Activated T-cell treated with anti-CD3 and anti-CD28 coated beads, Interleukin-2, amount 50 U/mL, for 24 hours (primary cell): ENCODE measurements around the gene DHRS12.
A peak's percentile ranks its signal among the peaks of the same experiment; 100 is the strongest.
"Not testable (repeated sequence)": the region's sequence is repeated elsewhere in the genome, so short reads cannot be mapped to it uniquely, and the experiment has no call there.

Experiments used
- DNase-seq: peaks from one replicate; pipeline ENCODE4 v3.0.0-alpha.2; 2020
- H3K27ac Mint-ChIP-seq: 2 replicates; pipeline ENCODE4 v1.8.0; 2020; ENCODE audit warnings: mild to moderate bottlenecking, mixed read lengths
- H3K27me3 Mint-ChIP-seq: 2 replicates; pipeline ENCODE4 v1.8.0; 2020; ENCODE audit warnings: mixed read lengths
- H3K36me3 Mint-ChIP-seq: 2 replicates; pipeline ENCODE4 v1.8.0; 2020; ENCODE audit warnings: low read depth, mixed read lengths
- H3K4me1 Mint-ChIP-seq: 2 replicates; pipeline ENCODE4 v1.8.0; 2020; ENCODE audit warnings: low read depth, mixed read lengths
- H3K4me3 Mint-ChIP-seq: 2 replicates; pipeline ENCODE4 v1.8.0; 2020; ENCODE audit warnings: mild to moderate bottlenecking, moderate library complexity, mixed read lengths
- H3K9me3 Mint-ChIP-seq: 2 replicates; pipeline ENCODE4 v1.8.0; 2020; ENCODE audit warnings: mixed read lengths

DHRS12 gene

GRCh38 chr13:51834581-51835171 is 30.7 kb upstream of the DHRS12 start:
- Mint-ChIP-seq H3K36me3 (no peaks in the 10 kb centered on the region), H3K4me1 (peaks cover 40% of the 10 kb centered on the region), H3K27ac (no peak overlapping the region), H3K4me3 (no peak overlapping the region), H3K9me3 (no peaks in the 10 kb centered on the region), H3K27me3 (no peaks in the 10 kb centered on the region)
- peak; percentile 19 for DNase-seq

- no peaks in the 10 kb centered on the region for H3K36me3 Mint-ChIP-seq
- no peak for DNase-seq
- H3K4me3 Mint-ChIP-seq: no peak overlapping the region
- no peaks in the 10 kb centered on the region for H3K9me3 Mint-ChIP-seq
- H3K27me3 Mint-ChIP-seq: no peaks in the 10 kb centered on the region
- H3K4me1 Mint-ChIP-seq: peaks cover 47% of the 10 kb centered on the region
- H3K27ac Mint-ChIP-seq: no peak overlapping the region
Measured at GRCh38 chr13:51833980-51834379, 30.0 kb upstream of the DHRS12 start.

DNA sequence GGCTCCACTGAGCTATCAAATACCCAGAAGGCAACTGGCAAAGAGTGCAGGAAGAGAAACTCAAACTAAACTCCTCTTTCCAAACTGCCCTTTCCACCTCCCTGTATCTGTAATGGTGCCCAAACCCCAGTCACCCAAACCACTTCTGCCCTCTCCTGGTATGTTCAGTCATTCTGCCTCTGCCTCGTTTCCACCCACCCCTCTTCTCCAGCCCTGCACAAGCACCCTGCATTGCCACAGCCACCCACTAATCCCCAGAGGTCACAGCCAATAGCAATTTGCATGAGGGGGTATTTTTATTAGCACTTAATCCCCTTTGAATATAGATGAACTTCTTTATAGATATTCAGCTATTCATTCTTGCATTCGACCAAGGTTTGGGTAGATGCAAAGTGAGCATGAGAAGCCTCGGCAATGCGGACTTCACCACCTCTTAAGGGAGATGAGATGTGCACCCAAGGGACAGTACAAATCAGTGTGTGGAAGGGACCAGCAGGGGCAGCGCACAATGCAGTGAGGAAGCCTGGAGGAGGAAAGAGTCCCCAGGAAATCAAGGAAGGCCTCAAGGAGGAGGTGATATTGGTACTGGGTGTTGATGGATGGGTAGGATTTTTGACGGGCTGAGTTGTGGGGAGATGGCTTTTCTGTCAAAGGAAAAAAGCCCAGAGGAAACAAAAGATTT is 28.6 kb upstream of the DHRS12 start:
- H3K4me1 Mint-ChIP-seq: peaks cover 47% of the 10 kb centered on the region
- peak; percentile 54 for DNase-seq
- no peak overlapping the region for H3K4me3 Mint-ChIP-seq
- H3K9me3 Mint-ChIP-seq: no peaks in the 10 kb centered on the region
- H3K36me3 Mint-ChIP-seq: no peaks in the 10 kb centered on the region
- H3K27ac Mint-ChIP-seq: no peak overlapping the region
- no peaks in the 10 kb centered on the region for H3K27me3 Mint-ChIP-seq

DNA sequence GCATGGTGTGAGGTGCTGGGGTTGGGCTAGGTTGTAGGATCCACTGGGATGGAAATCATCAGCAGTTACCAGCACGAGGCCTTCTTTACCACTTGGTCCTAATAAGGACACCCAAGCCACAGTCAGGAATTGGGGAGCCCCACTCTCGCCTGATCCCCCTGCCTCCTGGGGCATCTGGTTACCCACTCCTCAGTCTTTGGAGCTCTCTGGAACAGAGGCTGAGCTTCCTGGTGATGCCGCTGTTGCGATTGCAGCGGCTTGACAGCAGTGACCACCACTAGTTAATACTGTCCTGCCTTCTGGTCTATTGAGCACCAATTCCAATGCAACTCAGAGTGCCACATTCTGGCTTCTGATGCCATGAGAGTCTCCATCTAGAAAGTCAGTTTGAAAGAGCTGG is 27.6 kb upstream of the DHRS12 start:
- Mint-ChIP-seq H3K36me3 (no peaks in the 10 kb centered on the region), H3K27ac (no peak overlapping the region), H3K27me3 (no peaks in the 10 kb centered on the region), H3K4me3 (no peak overlapping the region), H3K9me3 (no peaks in the 10 kb centered on the region), H3K4me1 (peaks cover 49% of the 10 kb centered on the region)
- peak; percentile 22 for DNase-seq

- Mint-ChIP-seq H3K4me3 (no peak overlapping the region), H3K36me3 (no peaks in the 10 kb centered on the region), H3K4me1 (peaks cover 68% of the 10 kb centered on the region), H3K27me3 (no peaks in the 10 kb centered on the region), H3K27ac (peak overlapping the region; percentile 42), H3K9me3 (no peaks in the 10 kb centered on the region)
- peak; percentile 19 for DNase-seq
Measured at GRCh38 chr13:51829568-51829899, 25.6 kb upstream of the DHRS12 start.

GRCh38 chr13:51828730-51829567 is 25.0 kb upstream of the DHRS12 start:
- Mint-ChIP-seq H3K36me3 (no peaks in the 10 kb centered on the region), H3K27me3 (no peaks in the 10 kb centered on the region), H3K27ac (peak overlapping the region; percentile 42), H3K4me3 (no peak overlapping the region), H3K4me1 (peaks cover 73% of the 10 kb centered on the region), H3K9me3 (no peaks in the 10 kb centered on the region)
- no peak for DNase-seq

- H3K9me3 Mint-ChIP-seq: no peaks in the 10 kb centered on the region
- H3K4me3 Mint-ChIP-seq: no peak overlapping the region
- H3K4me1 Mint-ChIP-seq: peaks cover 85% of the 10 kb centered on the region
- DNase-seq: peak; percentile 22
- H3K27ac Mint-ChIP-seq: peak overlapping the region; percentile 96
- H3K36me3 Mint-ChIP-seq: no peaks in the 10 kb centered on the region
- H3K27me3 Mint-ChIP-seq: no peaks in the 10 kb centered on the region
Measured at GRCh38 chr13:51827254-51827653, 23.3 kb upstream of the DHRS12 start.

DNA sequence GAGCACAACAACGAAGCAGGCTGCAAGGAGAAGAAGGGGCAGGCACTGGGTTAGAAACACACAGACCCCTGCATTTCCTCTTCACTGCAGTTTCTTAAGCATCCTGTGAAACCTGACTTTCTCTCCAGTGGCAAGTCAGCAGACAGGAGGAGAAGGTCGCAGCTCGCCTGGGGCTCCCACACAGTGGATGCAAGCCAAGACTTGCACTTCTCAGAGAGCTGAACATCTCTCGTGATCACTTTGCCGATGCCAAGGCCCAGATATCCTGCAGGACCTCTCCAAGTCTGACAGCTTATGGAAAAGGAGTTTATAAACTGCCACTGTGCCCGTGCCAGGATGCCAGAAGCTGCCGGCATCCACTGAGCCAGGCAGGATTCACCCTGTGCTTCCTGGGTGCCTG is 22.6 kb upstream of the DHRS12 start:
- peaks cover 86% of the 10 kb centered on the region for H3K4me1 Mint-ChIP-seq
- no peaks in the 10 kb centered on the region for H3K27me3 Mint-ChIP-seq
- peak overlapping the region; percentile 96 for H3K27ac Mint-ChIP-seq
- H3K36me3 Mint-ChIP-seq: no peaks in the 10 kb centered on the region
- peak; percentile 54 for DNase-seq
- peak overlapping the region; percentile 53 for H3K4me3 Mint-ChIP-seq
- no peaks in the 10 kb centered on the region for H3K9me3 Mint-ChIP-seq

DNA sequence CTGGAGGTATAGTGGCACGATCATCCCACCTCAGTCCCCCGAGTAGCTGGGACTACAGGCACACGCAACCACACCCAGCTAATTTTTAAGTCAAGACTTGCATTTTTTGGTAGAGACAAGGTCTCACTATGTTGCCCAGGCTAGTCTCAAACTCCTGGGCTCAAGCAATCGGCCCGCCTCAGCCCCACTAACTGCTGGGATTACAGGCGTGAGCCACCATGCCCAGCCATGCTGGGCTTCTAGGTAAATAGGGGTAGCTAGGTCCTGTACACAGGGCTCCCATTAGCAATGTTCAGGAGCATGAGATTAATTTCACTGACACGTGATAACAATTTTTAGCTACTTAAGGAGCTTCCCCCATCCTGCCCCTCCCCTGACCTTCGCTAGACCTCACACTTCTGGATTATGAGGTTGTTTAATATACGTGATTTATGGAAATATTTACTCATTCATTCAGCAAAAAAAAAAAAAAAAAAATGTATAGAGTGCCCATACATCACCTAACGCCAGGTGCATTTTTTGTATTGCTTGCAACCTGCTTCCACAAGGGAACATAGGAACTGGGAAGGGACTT is 21.8 kb upstream of the DHRS12 start:
- no peaks in the 10 kb centered on the region for H3K27me3 Mint-ChIP-seq
- DNase-seq: peak; percentile 42
- peaks cover 94% of the 10 kb centered on the region for H3K4me1 Mint-ChIP-seq

DNA sequence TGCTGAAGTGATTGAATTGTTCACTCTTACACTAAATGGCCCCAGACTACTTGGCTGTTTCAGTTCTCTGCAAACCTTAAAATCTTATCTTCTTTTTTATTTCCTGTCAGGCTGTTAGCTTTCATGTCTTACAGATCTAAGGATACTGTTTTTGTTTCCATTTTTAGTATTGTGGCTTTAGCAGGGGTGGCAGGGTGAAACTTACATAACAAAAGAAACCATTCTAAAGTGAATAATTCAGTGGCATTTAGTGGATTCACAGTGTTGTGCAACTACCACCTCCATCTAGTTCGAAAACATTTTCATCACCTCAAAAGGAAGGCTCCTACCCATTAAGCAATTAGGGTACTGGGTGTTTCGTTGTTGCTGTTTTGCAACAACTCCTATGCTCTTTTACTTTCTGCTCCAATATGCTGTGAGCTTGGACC is 21.2 kb upstream of the DHRS12 start:
- Mint-ChIP-seq H3K9me3 (no peaks in the 10 kb centered on the region), H3K4me3 (peak overlapping the region; percentile 53), H3K27ac (peak overlapping the region; percentile 96), H3K36me3 (no peaks in the 10 kb centered on the region), H3K27me3 (no peaks in the 10 kb centered on the region), H3K4me1 (peaks cover 97% of the 10 kb centered on the region)
- DNase-seq: peak; percentile 5

More for the DNA sequence above, 21.8 kb upstream of the DHRS12 start:
- Mint-ChIP-seq H3K27ac (peak overlapping the region; percentile 96), H3K4me3 (peak overlapping the region; percentile 53), H3K9me3 (no peaks in the 10 kb centered on the region), H3K36me3 (no peaks in the 10 kb centered on the region)

- peak overlapping the region; percentile 96 for H3K27ac Mint-ChIP-seq
Measured at GRCh38 chr13:51824712-51825111, 20.7 kb upstream of the DHRS12 start.

DNA sequence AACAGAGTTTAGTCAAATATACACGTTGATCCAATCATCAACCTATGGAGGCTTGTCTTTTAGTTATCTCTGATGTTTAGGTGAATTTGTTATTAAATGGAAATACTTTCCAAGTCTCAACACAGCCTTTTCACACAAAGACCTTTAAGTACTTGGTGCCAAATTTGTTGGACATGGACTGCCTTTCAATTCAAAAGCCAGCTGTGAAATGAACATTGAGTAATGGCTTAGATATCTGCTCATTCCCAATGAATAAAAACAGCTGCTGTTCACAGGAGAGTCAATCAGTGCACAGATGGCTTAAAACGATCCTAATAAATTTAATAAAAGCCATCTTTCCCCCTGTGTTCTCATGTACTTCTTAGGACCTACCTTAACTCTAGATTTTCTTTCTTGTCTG is 19.9 kb upstream of the DHRS12 start:
- H3K36me3 Mint-ChIP-seq: no peaks in the 10 kb centered on the region
- no peak for DNase-seq

More at GRCh38 chr13:51824712-51825111, 20.7 kb upstream of the DHRS12 start:
- peak; percentile 46 for DNase-seq
- H3K9me3 Mint-ChIP-seq, H3K36me3 Mint-ChIP-seq, H3K27me3 Mint-ChIP-seq: not testable (repeated sequence)
- peak overlapping the region; percentile 53 for H3K4me3 Mint-ChIP-seq
- peaks cover 98% of the 10 kb centered on the region for H3K4me1 Mint-ChIP-seq

DNA sequence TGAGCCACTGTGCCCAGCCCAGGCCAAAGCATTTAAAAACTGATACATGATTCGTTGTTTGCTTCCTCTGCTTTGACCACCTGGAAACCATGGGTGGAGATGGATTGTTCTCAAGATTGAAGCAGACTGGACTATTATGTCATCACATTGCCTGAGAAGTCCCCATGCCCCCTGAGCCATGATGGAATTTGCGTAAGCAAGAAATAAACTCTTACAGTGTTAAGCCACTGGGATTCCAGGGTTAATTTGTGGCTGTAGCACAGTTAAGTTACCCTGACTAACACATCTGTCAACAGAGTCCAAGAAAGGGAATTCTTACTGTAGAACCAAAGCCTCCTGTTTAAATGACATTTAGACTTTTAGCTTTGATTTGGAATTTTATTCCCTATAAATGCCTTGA is 19.4 kb upstream of the DHRS12 start:
- H3K4me3 Mint-ChIP-seq: peak overlapping the region; percentile 53
- DNase-seq: no peak
- H3K27me3 Mint-ChIP-seq: no peaks in the 10 kb centered on the region
- no peaks in the 10 kb centered on the region for H3K9me3 Mint-ChIP-seq
- H3K36me3 Mint-ChIP-seq: no peaks in the 10 kb centered on the region
- peaks cover 99% of the 10 kb centered on the region for H3K4me1 Mint-ChIP-seq
- peak overlapping the region; percentile 96 for H3K27ac Mint-ChIP-seq

More for the DNA sequence above, 19.9 kb upstream of the DHRS12 start:
- no peaks in the 10 kb centered on the region for H3K27me3 Mint-ChIP-seq
- peak overlapping the region; percentile 96 for H3K27ac Mint-ChIP-seq
- H3K9me3 Mint-ChIP-seq: no peaks in the 10 kb centered on the region
- peak overlapping the region; percentile 53 for H3K4me3 Mint-ChIP-seq
- H3K4me1 Mint-ChIP-seq: peaks cover 99% of the 10 kb centered on the region

DNA sequence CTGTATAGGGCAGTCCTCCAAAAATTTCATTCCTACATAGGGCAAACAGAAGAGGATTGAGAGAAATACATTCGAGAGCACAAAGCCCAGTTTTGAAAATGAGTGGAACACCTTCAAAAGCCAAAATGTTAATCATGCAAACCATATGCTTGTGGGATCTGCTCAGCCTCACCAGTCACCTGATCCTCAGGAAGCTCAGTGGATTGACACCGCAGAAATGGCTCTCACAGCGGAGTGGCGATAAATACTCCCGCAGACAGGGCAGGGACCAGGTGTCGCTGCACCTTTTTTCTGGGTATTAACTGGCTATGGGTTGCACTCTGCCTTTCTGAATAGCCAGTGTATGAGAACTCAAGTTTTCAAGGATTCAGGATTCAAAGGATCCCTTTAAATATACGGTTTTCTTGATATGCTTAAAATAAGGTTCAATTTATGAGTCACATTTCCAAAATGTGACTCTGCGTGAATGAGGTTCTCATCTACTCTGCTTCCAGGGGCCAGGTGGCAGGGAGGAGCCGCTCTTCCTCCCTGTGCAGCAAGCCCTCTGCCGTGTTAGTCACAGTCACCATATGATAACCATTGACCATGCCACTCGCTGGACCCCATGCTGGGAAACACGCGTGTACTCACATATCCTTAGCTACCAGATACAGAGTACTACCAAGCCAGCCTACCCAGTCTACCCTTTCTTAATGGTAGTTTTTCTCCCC is 18.3 kb upstream of the DHRS12 start:
- no peaks in the 10 kb centered on the region for H3K27me3 Mint-ChIP-seq
- H3K4me3 Mint-ChIP-seq: peak overlapping the region; percentile 53
- peak; percentile 56 for DNase-seq
- H3K27ac Mint-ChIP-seq: peak overlapping the region; percentile 96
- H3K36me3 Mint-ChIP-seq: no peaks in the 10 kb centered on the region
- no peaks in the 10 kb centered on the region for H3K9me3 Mint-ChIP-seq
- peaks cover 97% of the 10 kb centered on the region for H3K4me1 Mint-ChIP-seq
